BE2C (cell line): ENCODE results near the gene NAPA.
A peak's percentile ranks its signal among the peaks of the same experiment; 100 is the strongest.
"Not testable (repeated sequence)": the region's sequence is repeated elsewhere in the genome, so short reads cannot be mapped to it uniquely, and the experiment has no call there.

Experiments used
- DNase-seq: peaks from one replicate; pipeline ENCODE4 v3.0.0-alpha.2; 2020
- H3K27me3 ChIP-seq: fragments of 250-450 bp; sonication (Bioruptor Pico); 2 replicates; pipeline ENCODE4 v1.5.1; 2020; ENCODE audit warnings: mild to moderate bottlenecking
- H3K36me3 ChIP-seq: fragments of 250-450 bp; sonication (Bioruptor Pico); 2 replicates; pipeline ENCODE4 v1.5.1; 2020; ENCODE audit warnings: mild to moderate bottlenecking
- H3K4me1 ChIP-seq: fragments of 250-450 bp; sonication (Bioruptor Pico); 2 replicates; pipeline ENCODE4 v1.5.1; 2020
- H3K4me3 ChIP-seq: 2 replicates; pipeline ENCODE4 v1.5.1; 2011; ENCODE audit warnings: low read depth, low read length
- H3K9me3 ChIP-seq: fragments of 250-450 bp; sonication (Bioruptor Pico); 2 replicates; pipeline ENCODE4 v1.5.1; 2020
- TF ChIP-seq, protein P1 (sequence below): IDR thresholded peaks from 2 replicates; pipeline ENCODE4 v1.5.1; 2012; ENCODE audit warnings: mild to moderate bottlenecking, low read depth, low read length

The NAPA gene

DNA sequence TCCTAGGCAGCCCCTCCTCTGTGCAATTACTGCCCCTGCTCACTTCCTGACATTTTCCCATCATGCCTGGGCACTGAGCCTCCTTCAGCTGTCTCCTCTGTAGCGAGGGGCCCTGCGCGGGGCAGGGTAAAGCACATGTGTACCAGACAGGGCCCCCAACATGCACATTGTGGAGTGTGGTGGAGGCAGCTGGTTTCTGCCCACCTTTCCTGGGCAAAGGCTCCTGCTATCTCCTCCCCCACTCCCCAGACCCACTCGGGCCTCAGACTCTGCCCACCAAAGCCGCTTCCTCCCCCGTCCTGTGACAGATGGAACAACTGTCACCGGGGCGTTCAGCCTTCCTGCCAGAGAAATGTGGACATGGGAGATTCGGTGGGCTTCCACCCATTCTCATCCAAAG is 28.0 kb downstream of the NAPA start:
- no peaks in the 10 kb centered on the region for H3K9me3 ChIP-seq
- H3K36me3 ChIP-seq, result peaks cover 9% of the 10 kb centered on the region
- no peaks in the 10 kb centered on the region for H3K4me1 ChIP-seq
- no peak for DNase-seq
- TF ChIP-seq, protein P1, sequence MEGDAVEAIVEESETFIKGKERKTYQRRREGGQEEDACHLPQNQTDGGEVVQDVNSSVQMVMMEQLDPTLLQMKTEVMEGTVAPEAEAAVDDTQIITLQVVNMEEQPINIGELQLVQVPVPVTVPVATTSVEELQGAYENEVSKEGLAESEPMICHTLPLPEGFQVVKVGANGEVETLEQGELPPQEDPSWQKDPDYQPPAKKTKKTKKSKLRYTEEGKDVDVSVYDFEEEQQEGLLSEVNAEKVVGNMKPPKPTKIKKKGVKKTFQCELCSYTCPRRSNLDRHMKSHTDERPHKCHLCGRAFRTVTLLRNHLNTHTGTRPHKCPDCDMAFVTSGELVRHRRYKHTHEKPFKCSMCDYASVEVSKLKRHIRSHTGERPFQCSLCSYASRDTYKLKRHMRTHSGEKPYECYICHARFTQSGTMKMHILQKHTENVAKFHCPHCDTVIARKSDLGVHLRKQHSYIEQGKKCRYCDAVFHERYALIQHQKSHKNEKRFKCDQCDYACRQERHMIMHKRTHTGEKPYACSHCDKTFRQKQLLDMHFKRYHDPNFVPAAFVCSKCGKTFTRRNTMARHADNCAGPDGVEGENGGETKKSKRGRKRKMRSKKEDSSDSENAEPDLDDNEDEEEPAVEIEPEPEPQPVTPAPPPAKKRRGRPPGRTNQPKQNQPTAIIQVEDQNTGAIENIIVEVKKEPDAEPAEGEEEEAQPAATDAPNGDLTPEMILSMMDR, result no peak
- H3K27me3 ChIP-seq, result no peaks in the 10 kb centered on the region
- H3K4me3 ChIP-seq, result no peak overlapping the region

DNA sequence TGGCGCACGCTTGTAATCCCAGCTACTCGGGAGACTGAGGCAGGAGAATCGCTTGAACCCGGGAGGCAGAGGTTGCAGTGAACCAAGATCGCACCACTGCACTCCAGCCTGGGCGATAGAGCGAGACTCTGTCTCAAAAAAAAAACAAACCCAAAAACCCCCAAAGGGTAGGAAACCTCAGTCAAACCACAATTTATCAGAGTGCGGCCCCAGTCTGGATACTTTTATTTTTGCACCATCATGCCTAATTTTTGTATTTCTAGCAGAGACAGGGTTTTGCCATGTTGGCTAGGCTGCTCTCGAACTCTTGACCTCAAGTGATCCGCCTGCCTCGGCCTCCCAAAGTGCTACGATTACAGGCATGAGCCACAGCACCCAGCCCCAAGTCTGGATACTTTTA is 28.6 kb downstream of the NAPA start:
- not testable (repeated sequence) for H3K36me3 ChIP-seq, H3K9me3 ChIP-seq, H3K4me3 ChIP-seq, H3K4me1 ChIP-seq, H3K27me3 ChIP-seq, DNase-seq

DNA sequence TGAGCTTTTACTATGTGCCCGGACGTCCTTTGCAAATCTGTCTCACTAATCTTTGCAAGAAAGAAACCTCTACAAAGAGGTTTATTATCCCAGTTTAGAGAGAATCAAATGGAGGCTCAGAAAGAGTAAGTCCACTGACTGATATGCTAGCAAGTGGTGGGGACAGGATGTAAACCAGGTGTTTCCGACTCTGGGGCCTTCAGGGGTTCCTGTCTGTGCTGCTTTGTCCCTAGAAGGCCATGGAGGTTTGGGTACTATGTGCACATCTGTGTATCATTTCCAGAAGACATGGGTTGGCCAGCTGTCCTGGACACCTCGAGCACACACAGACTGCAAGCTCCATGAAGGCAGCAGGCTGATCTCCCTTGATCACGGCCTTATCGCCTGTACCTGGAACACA is 29.7 kb downstream of the NAPA start:
- Histone ChIP-seq H3K27me3 (no peaks in the 10 kb centered on the region), H3K4me3 (no peak overlapping the region), H3K36me3 (peaks cover 9% of the 10 kb centered on the region), H3K4me1 (no peaks in the 10 kb centered on the region), H3K9me3 (no peaks in the 10 kb centered on the region)
- TF ChIP-seq, protein P1, result no peak
- no peak for DNase-seq

DNA sequence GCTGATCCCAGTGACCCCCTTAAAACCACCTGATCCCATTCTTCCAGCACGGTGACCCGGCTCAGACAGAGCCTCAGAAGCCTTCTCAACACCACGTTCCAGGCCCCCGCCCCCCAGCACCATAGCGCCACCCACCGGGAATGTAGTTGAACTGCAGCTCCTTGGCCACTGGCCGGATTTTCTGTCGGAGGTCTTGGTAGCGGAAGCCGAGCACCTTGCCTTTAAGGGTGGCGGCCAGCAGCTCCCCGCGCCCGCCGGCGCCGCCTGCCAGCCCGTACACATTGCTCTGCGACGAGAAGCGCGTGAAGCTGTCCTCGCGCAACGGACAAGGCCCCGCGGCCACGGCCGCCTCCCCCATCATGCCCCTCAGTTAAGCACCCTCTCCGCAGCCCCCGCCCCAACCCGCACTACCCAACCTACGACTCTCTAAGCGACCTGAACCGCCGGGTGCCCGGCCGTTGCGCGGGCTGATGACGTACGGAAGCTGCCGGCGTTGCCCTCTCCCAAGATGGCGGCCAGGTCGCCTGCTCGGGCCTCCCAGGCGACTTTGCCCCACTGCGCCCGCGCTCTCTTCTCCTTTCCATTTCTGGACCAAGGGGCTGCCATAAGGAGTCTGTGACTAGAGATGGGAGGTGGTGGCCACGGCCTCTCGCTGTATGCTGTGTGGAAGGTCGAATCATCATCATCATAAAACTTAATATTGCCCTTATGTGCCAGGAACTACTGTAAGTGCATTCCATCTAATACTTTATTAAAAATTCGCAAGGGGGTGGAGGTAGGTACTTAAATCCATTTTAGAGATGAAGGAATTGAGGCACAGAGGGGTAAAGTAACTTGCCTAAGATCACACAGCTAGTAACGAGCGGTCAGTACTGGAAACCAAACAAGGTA is 30.8 kb downstream of the NAPA start, which contains the start of gene KPTN:
Gene KPTN (minus strand): TSS at position 420 of the 891 bp plus-strand sequence. CDS start 59 bp downstream, at position 361.
- no peaks in the 10 kb centered on the region for H3K27me3 ChIP-seq
- no peaks in the 10 kb centered on the region for H3K36me3 ChIP-seq
- H3K4me3 ChIP-seq, result peak within 1 kb of the TSS; percentile 74
- no peaks in the 10 kb centered on the region for H3K9me3 ChIP-seq
- H3K4me1 ChIP-seq, result no peaks in the 10 kb centered on the region
- TF ChIP-seq, protein P1, result peak; percentile 87
- peak; percentile 94 for DNase-seq

DNA sequence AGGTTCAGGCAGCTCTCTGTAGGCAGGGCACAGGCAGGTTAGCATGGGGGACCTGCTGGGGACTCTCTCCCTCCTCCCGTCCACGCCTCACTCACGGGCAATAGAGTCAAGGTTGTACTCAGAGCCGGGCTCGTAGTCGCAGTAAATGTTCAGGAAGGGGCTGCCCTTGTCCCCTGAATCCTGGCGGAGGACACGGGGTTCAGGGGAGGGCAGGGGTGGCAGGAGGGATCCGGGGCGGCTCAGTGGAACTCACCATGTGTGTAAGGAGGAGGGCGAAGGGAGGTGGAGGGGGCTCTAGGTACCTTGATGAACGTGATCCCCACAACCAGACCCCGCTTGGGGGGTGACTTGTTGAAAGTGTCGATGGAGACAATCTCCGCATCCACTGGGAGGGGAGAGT is 31.7 kb downstream of the NAPA start:
- no peak for DNase-seq
- Histone ChIP-seq H3K9me3 (no peaks in the 10 kb centered on the region), H3K4me3 (peak overlapping the region; percentile 74), H3K36me3 (no peaks in the 10 kb centered on the region), H3K27me3 (no peaks in the 10 kb centered on the region), H3K4me1 (no peaks in the 10 kb centered on the region)
- TF ChIP-seq, protein P1, result no peak

DNA sequence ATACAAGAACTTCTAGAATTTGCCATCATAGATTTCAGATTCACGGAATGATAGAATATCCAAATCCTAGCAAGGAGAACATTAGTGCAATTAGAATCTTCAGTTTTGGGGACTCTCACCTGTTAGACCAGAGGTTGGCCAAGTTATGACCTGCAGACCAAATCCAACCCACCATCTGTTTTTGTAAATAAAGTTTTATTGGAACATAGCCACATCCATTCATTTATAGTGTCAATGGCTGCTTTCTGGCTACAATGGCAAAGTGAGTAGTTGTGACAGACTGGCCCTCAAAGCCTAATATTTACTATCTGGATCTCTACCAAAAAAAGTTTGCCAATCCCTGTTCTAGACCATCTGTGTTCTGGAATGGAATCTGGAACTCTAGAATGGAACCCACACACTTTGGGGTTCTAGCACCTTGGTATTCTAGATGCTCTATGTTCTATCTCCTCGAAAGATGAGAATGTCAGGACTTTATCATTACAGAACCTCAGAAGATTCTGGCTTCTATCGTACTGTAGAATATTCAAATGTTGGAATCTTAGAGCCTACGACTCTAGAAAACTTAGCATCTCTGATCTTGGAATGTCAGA is 33.3 kb downstream of the NAPA start:
- Histone ChIP-seq H3K4me3 (no peak overlapping the region), H3K27me3 (no peaks in the 10 kb centered on the region), H3K9me3 (no peaks in the 10 kb centered on the region), H3K36me3 (no peaks in the 10 kb centered on the region), H3K4me1 (no peaks in the 10 kb centered on the region)
- TF ChIP-seq, protein P1, result no peak
- no peak for DNase-seq
